NCI-H2227 treated with DMSO at 0.1 percent for 48 hours (cell line): ENCODE results near the gene GRIN2A.

ENCODE experiments used
- DNase-seq: peaks from one replicate; lab custom pipeline; 2025; lab: John Stamatoyannopoulos, UW

Gene GRIN2A

GRCh38 chr16:10085078-10085798 is 97.0 kb downstream of the GRIN2A start:
- no peak for DNase-seq

GRCh38 chr16:10083301-10083700 is 98.9 kb downstream of the GRIN2A start:
- DNase-seq: no peak

- no peak for DNase-seq
Measured at GRCh38 chr16:10081201-10081940, 100.9 kb downstream of the GRIN2A start.

GRCh38 chr16:10080051-10080772 is 102.0 kb downstream of the GRIN2A start:
- no peak for DNase-seq

- DNase-seq: no peak
Measured at GRCh38 chr16:10078541-10078949, 103.7 kb downstream of the GRIN2A start.

GRCh38 chr16:10077861-10078260 is 104.4 kb downstream of the GRIN2A start:
- DNase-seq: no peak

- no peak for DNase-seq
Measured at GRCh38 chr16:10076037-10076436, 106.2 kb downstream of the GRIN2A start.

GRCh38 chr16:10070591-10070990 is 111.6 kb downstream of the GRIN2A start:
- DNase-seq: no peak

GRCh38 chr16:10069374-10069773 is 112.9 kb downstream of the GRIN2A start:
- DNase-seq: no peak

GRCh38 chr16:10067835-10068234 is 114.4 kb downstream of the GRIN2A start:
- DNase-seq: no peak

- DNase-seq: no peak
Measured at GRCh38 chr16:10067406-10067805, 114.8 kb downstream of the GRIN2A start.

GRCh38 chr16:10065019-10065418 is 117.2 kb downstream of the GRIN2A start:
- DNase-seq: no peak

GRCh38 chr16:10048850-10049249 is 133.4 kb downstream of the GRIN2A start:
- DNase-seq: no peak

GRCh38 chr16:10045947-10046346 is 136.3 kb downstream of the GRIN2A start:
- no peak for DNase-seq

- no peak for DNase-seq
Measured at GRCh38 chr16:10045291-10045775, 136.9 kb downstream of the GRIN2A start.

- DNase-seq: no peak
Measured at GRCh38 chr16:10040136-10041080, 141.8 kb downstream of the GRIN2A start.

- DNase-seq: no peak
Measured at GRCh38 chr16:10039220-10040096, 142.8 kb downstream of the GRIN2A start.

- DNase-seq: no peak
Measured at GRCh38 chr16:10037751-10038150, 144.5 kb downstream of the GRIN2A start.

GRCh38 chr16:10036956-10037355 is 145.3 kb downstream of the GRIN2A start:
- DNase-seq: no peak

GRCh38 chr16:10033556-10033955 is 148.7 kb downstream of the GRIN2A start:
- no peak for DNase-seq

GRCh38 chr16:10031955-10032354 is 150.3 kb downstream of the GRIN2A start:
- no peak for DNase-seq
